ENCODE data around the gene ABLIM1. TPM values are rescaled to one million over a fixed set of nuclear protein-coding genes. Genes with fewer than 3 reads are reported as not detected.

Gene ABLIM1
- total RNA-seq, 4 donors from 2014 or later: 41.2 to 128 (median 97.3) TPM

DNA sequence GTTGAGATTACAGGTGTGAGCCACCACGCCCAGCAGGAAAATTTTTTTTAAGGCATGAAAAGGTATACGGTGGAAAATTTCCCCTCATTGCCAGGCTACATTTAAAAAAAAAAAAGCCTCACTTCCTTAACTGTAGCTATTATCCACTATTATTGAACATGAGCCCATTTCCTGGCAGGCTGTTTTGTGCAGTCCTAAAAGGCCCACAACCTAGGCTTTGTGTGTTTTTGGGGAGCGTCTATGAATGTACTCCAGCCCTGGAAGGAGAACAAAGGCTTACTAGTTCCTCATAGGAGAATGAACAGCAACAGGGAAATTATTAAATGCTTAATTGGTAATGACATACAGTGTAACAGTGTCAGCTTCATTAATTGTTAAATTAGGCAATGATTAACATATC lies 111.0 kb downstream of the ABLIM1 start:
- intact Hi-C loops (cut with DNase I; ENCODE audit: low total_unique reads): loop anchor here (10.0 kb wide), 1 partner anchor 248 kb away; no protein-coding TSS in a partner anchor
- no peaks in the 10 kb centered on the region for H3K36me3 ChIP-seq
- no peak for DNase-seq
- no peak overlapping the region for H3K27ac ChIP-seq
- H3K4me1 ChIP-seq: no peaks in the 10 kb centered on the region
- no peak overlapping the region for H3K4me3 ChIP-seq
- H3K9me3 ChIP-seq: no peaks in the 10 kb centered on the region
- no peak for TF ChIP-seq POLR2A (IDR thresholded peaks at IDR 0.05)
- no peak for TF ChIP-seq CTCF (IDR thresholded peaks at IDR 0.05)
- no peaks in the 10 kb centered on the region for H3K27me3 ChIP-seq

- H3K36me3 ChIP-seq: no peaks in the 10 kb centered on the region
- no peaks in the 10 kb centered on the region for H3K9me3 ChIP-seq
- H3K4me3 ChIP-seq: no peak overlapping the region
- TF ChIP-seq POLR2A (IDR thresholded peaks at IDR 0.05) (no peak), CTCF (IDR thresholded peaks at IDR 0.05) (no peak)
- intact Hi-C loops (cut with DNase I; ENCODE audit: low total_unique reads): loop anchor here (10.0 kb wide), 1 partner anchor 249 kb away; no protein-coding TSS in a partner anchor
- no peak for DNase-seq
- H3K27me3 ChIP-seq: no peaks in the 10 kb centered on the region
- H3K4me1 ChIP-seq: no peaks in the 10 kb centered on the region
- no peak overlapping the region for H3K27ac ChIP-seq
These were observed 112.3 kb downstream of the ABLIM1 start for GRCh38 chr10:114545819-114546218.

DNA sequence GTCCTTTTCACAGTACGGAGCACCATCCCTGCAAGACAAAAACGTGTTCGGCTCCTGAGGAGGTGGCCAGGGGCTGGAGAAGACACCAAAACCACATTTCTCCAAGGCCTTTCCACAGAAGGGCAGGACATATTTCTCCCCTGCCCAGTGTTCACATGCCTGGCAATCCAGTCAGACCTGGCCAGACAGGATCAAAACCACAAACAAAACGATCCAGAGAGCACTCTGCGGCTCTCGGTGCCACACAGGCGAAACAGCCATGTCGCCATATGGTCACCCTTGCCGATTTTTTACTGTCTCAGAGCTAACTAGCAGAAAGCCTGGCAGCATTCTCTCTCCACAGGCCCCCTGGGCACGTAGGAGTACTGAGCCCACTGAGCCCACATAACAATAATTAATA lies 113.0 kb downstream of the ABLIM1 start:
- H3K27me3 ChIP-seq: no peaks in the 10 kb centered on the region
- H3K9me3 ChIP-seq: no peaks in the 10 kb centered on the region
- no peak overlapping the region for H3K4me3 ChIP-seq
- no peak for DNase-seq
- intact Hi-C loops (cut with DNase I; ENCODE audit: low total_unique reads): loop anchor here (10.0 kb wide), 1 partner anchor 250 kb away; no protein-coding TSS in a partner anchor
- no peak overlapping the region for H3K27ac ChIP-seq
- no peaks in the 10 kb centered on the region for H3K4me1 ChIP-seq
- H3K36me3 ChIP-seq: no peaks in the 10 kb centered on the region
- no peak for TF ChIP-seq CTCF (IDR thresholded peaks at IDR 0.05)
- TF ChIP-seq POLR2A (IDR thresholded peaks at IDR 0.05): no peak

GRCh38 chr10:114544045-114544659 lies 113.9 kb downstream of the ABLIM1 start:
- Histone ChIP-seq H3K4me3 (no peak overlapping the region), H3K36me3 (no peaks in the 10 kb centered on the region), H3K27ac (no peak overlapping the region), H3K27me3 (no peaks in the 10 kb centered on the region), H3K9me3 (no peaks in the 10 kb centered on the region), H3K4me1 (no peaks in the 10 kb centered on the region)
- intact Hi-C loops (cut with DNase I; ENCODE audit: low total_unique reads): loop anchor here (10.0 kb wide), 1 partner anchor 251 kb away; no protein-coding TSS in a partner anchor
- DNase-seq: no peak
- TF ChIP-seq CTCF (IDR thresholded peaks at IDR 0.05) (no peak), POLR2A (IDR thresholded peaks at IDR 0.05) (no peak)

DNA sequence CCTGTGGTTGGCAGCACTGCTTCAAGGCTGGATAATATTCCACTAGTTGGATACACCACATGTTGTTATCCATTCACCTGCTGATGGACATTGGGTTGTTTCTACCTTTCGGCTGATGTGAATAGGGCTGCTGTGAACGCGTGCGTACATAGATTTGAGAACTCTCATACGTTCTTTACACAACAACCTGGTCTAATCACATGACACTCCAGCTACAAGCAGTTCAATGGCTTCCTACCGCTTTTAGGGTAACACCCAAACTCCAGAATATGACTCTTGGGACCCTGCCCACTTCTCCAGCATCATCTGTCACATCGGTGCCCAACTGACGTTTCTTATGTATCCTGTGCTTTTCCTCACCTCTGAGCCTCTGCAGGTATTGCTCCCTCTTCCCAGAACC lies 114.6 kb downstream of the ABLIM1 start:
- TF ChIP-seq POLR2A (IDR thresholded peaks at IDR 0.05) (no peak), CTCF (IDR thresholded peaks at IDR 0.05) (no peak)
- no peak overlapping the region for H3K27ac ChIP-seq
- intact Hi-C loops (cut with DNase I; ENCODE audit: low total_unique reads): loop anchor here (10.0 kb wide), 1 partner anchor 251 kb away; no protein-coding TSS in a partner anchor
- H3K36me3 ChIP-seq: no peaks in the 10 kb centered on the region
- no peaks in the 10 kb centered on the region for H3K4me1 ChIP-seq
- no peaks in the 10 kb centered on the region for H3K27me3 ChIP-seq
- H3K4me3 ChIP-seq: no peak overlapping the region
- H3K9me3 ChIP-seq: no peaks in the 10 kb centered on the region
- DNase-seq: no peak
